ENCODE data around the gene ATP6V1B1.
A peak's percentile ranks its signal among the peaks of the same experiment; 100 is the strongest.
"Not testable (repeated sequence)": the region's sequence is repeated elsewhere in the genome, so short reads cannot be mapped to it uniquely, and the experiment has no call there.

ATP6V1B1 gene

GRCh38 chr2:70991142-70991541, 55.4 kb downstream of the ATP6V1B1 start:
- DNase-seq (ENCODE audit: low spot score): no peak

DNA sequence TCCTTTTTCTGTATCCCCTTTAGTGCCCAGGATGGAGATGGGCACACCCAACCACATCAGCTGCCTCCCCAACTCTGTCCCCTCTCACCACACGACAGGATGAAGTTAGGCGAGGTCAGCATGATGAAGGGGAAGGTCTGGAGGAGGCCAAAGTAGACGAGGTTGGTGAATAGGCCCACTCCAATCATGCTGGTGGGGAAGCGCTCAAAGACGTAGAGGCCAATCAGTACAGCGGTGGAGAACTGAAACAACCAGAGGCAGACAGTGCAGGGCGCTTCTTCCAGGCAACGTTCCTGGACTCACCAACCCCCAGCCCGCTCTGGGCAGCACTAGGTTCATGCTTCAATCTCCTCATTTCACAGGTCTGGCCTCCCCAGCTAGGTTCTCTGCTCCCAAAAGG, 56.0 kb downstream of the ATP6V1B1 start:
- DNase-seq (ENCODE audit: low spot score): no peak

DNA sequence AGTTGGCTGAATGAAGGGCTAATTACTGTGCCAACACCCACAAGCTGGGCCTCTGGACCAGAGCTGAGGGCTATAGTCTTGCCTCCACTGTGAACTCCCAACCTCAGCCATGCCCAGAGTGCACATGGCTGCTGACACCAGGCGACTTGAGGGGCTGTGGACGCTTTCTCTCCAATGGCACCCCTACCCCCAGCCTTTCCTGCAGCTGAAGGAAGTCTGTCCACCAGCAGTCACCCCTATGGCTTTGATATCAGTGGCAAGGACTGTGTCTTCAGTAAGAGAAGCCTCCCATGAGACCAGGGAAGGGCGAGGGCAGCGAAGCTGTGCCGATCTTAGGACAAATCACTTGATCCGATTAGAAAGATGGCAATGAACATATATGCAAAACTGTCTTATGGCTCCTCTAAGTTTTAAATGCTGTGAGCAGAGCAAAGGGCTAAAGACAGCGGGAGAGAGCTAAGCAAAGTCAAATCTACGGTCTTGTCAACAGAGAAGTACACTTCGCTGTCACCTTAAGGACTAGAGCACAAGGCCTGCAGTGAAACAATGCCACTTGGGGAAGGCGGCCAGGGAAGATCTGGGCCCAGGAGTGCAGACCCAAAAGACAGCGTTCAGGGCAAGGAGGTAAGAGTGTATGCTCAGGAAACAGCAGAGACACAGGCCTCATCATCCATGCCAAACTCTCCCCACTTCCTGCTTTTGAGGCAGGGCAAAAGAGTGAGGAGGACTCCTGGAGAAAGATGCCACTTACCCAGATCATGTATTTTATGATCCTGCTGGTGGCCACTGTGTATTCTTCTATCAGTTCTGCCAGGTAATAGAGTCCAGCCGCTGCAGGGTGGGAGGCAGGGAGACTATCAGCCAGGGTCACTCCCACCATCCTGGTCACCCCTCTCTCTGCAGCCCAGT, 57.5 kb downstream of the ATP6V1B1 start:
- no peak for DNase-seq (ENCODE audit: low spot score)

GRCh38 chr2:70994009-70994698, 58.5 kb downstream of the ATP6V1B1 start:
- peak; percentile 3 for DNase-seq (ENCODE audit: low spot score)

DNA sequence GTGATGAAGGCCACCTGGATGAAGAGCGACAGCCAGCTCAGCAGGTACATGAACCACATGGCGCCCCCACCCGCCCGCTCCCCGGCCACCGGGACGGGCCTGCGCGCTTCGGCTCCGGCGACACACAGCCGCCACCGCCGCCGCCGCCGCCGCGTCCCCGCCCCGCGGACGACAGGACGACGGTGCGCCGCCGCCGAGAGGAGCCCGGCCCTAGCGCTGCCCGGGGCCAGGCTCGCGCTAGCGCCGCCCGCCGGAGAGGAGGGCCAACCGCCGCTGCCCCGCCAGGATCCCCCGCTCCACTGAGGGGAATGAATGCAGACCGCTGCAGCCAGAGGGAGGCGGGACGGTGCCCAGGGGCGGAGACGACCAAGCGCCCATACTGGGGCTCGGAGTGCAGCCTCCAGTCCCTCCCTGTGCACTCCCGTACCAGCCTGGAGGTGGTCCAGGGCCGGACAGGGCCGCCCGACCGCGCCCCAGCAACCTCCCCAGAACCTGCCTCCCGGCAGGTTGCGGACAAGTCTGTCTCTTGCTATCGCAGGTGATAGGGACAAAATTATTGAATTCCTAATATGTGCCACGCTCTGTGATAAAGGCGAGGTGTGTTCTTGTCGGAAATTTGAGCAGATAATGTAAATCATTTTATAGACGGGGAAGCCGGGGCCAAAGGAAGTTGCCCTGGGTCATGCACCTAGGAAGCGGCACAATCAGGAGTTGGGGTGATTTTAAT, 59.2 kb downstream of the ATP6V1B1 start, which contains the start of gene TEX261:
Gene TEX261, minus strand, starts transcription at position 175 of the 727 bp plus-strand sequence. Its CDS starts 116 bp downstream, at position 59.
- peak; percentile 92 for DNase-seq (ENCODE audit: low spot score)

GRCh38 chr2:70995426-70995729, 59.7 kb downstream of the ATP6V1B1 start:
- peak; percentile 71 for DNase-seq (ENCODE audit: low spot score)

GRCh38 chr2:70998885-70999284, 63.2 kb downstream of the ATP6V1B1 start:
- not testable (repeated sequence) for DNase-seq (ENCODE audit: low spot score)

- DNase-seq (ENCODE audit: low spot score): no peak
Measured at GRCh38 chr2:70999362-70999761, 63.7 kb downstream of the ATP6V1B1 start.

DNA sequence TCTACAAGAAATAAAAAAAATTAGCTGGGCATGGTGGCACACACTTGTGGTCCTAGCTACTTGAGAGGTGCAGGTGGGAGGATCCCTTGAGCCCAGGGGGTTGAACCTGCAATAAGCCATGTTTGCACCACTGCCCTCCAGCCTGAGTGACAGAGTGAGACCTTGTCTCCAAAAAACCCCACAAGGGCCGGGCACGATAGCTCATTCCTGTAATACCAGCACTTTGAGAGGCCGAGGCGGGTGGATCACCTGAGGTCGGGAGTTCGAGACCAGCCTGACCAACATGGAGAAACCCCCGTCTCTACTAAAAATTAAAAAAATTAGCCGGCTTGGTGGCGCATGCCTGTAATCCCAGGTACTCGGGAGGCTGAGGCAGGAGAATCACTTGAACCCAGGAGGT, 64.2 kb downstream of the ATP6V1B1 start:
- not testable (repeated sequence) for DNase-seq (ENCODE audit: low spot score)

- DNase-seq (ENCODE audit: low spot score): peak; percentile 83
Measured at GRCh38 chr2:71000780-71001591, 65.3 kb downstream of the ATP6V1B1 start.

DNA sequence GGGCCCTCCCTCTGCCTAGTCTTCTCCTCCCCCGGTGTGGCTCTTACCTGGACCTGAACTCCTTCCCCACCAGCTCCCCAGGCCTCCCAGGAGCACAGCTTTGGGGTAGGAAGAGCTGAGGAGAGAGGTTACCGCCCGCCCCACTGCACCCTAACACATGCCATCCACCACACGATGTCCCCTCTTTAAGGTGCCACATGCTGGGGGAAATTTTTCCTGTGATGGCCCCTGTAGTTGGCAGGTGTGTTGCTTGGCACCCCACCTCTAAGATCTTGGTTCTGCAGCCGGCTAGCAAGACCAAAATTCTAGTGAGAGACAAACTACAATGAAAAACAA, 65.9 kb downstream of the ATP6V1B1 start:
- DNase-seq (ENCODE audit: low spot score): no peak

DNA sequence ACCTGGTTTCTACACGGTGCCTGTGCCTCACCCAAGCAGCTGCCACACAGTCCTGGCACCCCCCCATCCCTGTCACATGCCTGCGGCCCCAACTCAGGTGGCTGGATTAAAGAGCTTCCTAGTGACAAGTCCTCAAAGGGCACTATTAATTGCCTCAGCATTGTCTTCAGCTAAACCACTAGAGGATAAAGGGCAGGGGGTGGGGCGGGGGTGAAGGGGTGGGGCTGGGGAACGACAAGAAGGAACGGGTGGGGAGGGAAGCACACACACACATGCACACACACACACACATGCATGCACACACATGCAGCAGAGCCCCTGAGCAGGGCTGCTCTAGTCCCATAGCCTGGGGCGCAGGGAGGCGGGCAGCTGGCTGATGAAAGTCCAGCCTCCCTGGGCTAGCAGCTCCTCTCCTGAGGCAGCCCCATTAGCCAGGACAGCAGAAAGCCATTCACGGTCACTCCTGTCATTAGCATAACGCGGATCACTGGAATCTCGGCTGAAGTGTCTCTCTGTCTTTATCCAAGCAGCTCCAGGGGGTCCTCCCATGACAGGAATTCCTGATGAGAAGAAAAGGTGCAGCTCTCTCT, 66.4 kb downstream of the ATP6V1B1 start:
- DNase-seq (ENCODE audit: low spot score): no peak

DNA sequence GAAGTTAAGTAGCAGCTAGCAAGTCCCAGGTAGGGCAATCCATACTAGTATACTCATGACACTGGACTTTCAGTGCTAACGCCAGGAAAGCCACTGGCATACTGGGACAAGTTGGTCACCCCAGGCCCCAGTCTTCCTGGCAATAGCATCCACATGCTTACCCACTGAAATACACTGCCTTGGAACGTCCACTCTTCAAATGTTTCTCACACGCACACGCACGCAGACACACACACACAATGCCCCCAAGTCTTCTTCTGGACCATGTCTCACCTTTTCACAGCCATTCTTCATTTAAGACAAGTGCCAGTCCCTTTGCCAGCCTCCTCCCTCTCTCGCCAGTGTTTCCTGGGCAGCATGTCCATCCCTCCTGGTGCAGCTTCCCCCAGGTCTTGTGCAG, 67.7 kb downstream of the ATP6V1B1 start:
- no peak for DNase-seq (ENCODE audit: low spot score)

- no peak for DNase-seq (ENCODE audit: low spot score)
Measured at GRCh38 chr2:71003966-71004755, 68.5 kb downstream of the ATP6V1B1 start.

- DNase-seq (ENCODE audit: low spot score): no peak
Measured at GRCh38 chr2:71004857-71005256, 69.2 kb downstream of the ATP6V1B1 start.

GRCh38 chr2:71005271-71006202, 69.8 kb downstream of the ATP6V1B1 start:
- DNase-seq (ENCODE audit: low spot score): no peak

DNA sequence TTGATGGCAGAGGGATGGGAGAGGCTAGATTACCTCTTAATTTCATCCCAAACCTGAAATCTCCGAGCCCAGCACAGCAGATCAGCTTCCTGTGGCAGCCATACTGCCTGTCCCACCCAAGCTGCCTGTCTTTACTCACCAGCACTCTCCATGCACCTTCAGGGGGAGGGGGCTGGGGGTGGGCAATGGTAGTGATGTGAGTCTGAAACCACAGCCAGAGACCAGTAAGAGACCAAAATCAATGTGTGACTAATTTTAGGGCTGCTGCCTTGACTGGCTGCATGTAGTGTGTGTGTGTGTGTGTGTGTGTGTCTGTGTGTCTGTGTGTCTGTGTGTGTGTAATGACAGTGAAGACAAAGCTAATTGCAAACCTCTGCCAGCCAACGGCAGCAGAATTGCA, 70.6 kb downstream of the ATP6V1B1 start:
- no peak for DNase-seq (ENCODE audit: low spot score)

DNA sequence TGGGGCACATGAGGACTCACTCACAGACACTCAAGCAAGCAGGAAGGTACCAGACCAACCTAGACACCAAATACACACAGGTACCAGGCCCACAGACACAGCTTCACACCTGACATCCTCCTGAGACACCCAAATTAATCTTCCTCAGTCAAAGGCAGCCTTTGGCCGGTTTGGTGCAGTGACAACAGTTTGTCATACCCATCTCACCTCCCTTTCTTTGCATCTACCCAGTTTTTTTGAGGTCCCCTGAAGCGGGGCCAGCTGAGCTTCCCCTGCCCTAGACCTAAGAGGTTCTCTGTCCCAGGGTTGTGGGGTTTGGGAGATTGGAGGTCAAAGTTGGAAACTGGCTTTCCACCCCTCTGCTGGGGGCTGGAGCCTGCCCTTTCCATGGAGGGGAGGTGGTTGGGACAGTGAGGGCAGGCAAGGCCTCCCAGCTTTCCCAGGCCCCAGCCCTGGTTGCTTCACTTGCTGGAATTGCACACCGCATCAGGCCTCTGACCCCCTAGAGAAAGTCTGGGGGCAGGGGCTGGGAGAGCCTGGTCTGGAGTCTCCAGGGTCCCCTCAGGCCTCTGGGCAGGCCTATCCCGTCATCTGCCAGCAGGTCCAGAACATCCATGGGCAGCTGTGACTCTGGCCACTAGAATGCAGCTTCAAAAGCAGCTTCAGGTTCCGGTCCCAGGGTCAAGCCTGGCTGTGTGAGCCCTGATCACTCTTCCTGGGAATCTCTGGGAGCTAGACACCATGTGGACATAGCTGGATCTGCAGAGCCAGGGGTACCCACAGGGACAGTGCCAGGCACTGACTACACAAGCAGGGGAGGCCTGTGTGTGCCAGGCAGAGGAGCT, 71.5 kb downstream of the ATP6V1B1 start:
- no peak for DNase-seq (ENCODE audit: low spot score)

GRCh38 chr2:71008342-71008741, 72.6 kb downstream of the ATP6V1B1 start:
- DNase-seq (ENCODE audit: low spot score): no peak

Measured in CD4-positive, alpha-beta T cell treated with Interleukin-2 at 100 ng/mL for 4 hours (primary cell).